Vagina (tissue), 2 donors: ENCODE data around the gene AGO3. TPM values are rescaled to one million over a fixed set of nuclear protein-coding genes. Genes with fewer than 3 reads are reported as not detected.

ENCODE experiments used
- DNase-seq, 2 donors: peaks; one replicate each; pipeline ENCODE4 v3.0.0-alpha.2; 2017; ENCODE audit errors: extremely low spot score in 2 of 2
- H3K27ac ChIP-seq: fragments of 200-600 bp; sonication (generic); one replicate; pipeline ENCODE4 v1.5.1; 2019
- H3K27me3 ChIP-seq: fragments of 200-600 bp; sonication (generic); one replicate; pipeline ENCODE4 v1.5.1; 2019
- H3K36me3 ChIP-seq, 2 donors: fragments of 200-600 bp; sonication (generic); one replicate each; pipeline ENCODE4 v1.5.1; 2017 to 2019
- H3K4me1 ChIP-seq: fragments of 200-600 bp; sonication (generic); one replicate; pipeline ENCODE4 v1.5.1; 2019
- H3K4me3 ChIP-seq, 2 donors: fragments of 200-600 bp; sonication (generic); 1 replicate in 1 of 2; 2 replicates in 1 of 2; pipeline ENCODE4 v1.5.1; 2016 to 2019
- H3K9me3 ChIP-seq: fragments of 200-600 bp; sonication (generic); one replicate; pipeline ENCODE4 v1.5.1; 2019
- CTCF ChIP-seq, 3 experiments: fragments of 450-650 bp in 2 of 3; fragments of 200-600 bp in 1 of 3; sonication (generic) in 1 of 3; IDR thresholded peaks; one replicate each; pipeline ENCODE4 v1.5.1; 2017 to 2019; ENCODE audit warnings: antibody characterized with exemption in 3 of 3, mild to moderate bottlenecking in 2 of 3, moderate library complexity in 2 of 3
- POLR2A ChIP-seq, 2 donors: fragments of 450-650 bp; IDR thresholded peaks; one replicate each; pipeline ENCODE4 v1.6.1; 2017; ENCODE audit warnings: antibody characterized with exemption in 2 of 2, mild to moderate bottlenecking in 2 of 2, moderate library complexity in 2 of 2
- POLR2AphosphoS5 ChIP-seq, 2 donors: sonication (generic); formaldehyde crosslinking; IDR thresholded peaks; one replicate each; pipeline ENCODE4 v1.9.0; 2017; ENCODE audit warnings: antibody characterized with exemption in 2 of 2, mild to moderate bottlenecking in 2 of 2, low read depth in 1 of 2; ENCODE audit not compliant: insufficient read depth in 1 of 2
- intact Hi-C: fragments of 100-400 bp; cut with DNase I; formaldehyde crosslinking; loops from one replicate; pipeline ENCODE4 v1.15.1; 2023
- total RNA-seq: library from RNA; depleted of rRNA; stranded (reverse); fragments of >200 nt; gene quantifications from one replicate; pipeline ENCODE4 v1.2.3, GENCODE V29; 2016

AGO3 gene
- total RNA-seq, 1 donor from 2014 or later: 17.2 TPM

- Histone ChIP-seq H3K9me3 (no peaks in the 10 kb centered on the region), H3K4me3 (no peak overlapping the region), H3K27ac (no peak overlapping the region), H3K4me1 (peaks cover 9% of the 10 kb centered on the region), H3K27me3 (no peaks in the 10 kb centered on the region), H3K36me3 (peaks cover 0 to 38% of the 10 kb centered on the region in 2 donors)
- intact Hi-C loops: loop anchor here (5.0 kb wide), 2 partner anchors 36 to 196 kb away; no protein-coding TSS in a partner anchor
- no peak for DNase-seq
- no peak for TF ChIP-seq POLR2AphosphoS5 (IDR thresholded peaks at IDR 0.05; ENCODE audit: insufficient read depth in 1 of 2, low read depth in 1 of 2)
- no peak for TF ChIP-seq CTCF (IDR thresholded peaks at IDR 0.05)
- no peak for TF ChIP-seq POLR2A (IDR thresholded peaks at IDR 0.05)
These were observed 165.9 kb downstream of the AGO3 start for GRCh38 chr1:36096500-36097432.

- Histone ChIP-seq H3K4me1 (peaks cover 9% of the 10 kb centered on the region), H3K9me3 (no peaks in the 10 kb centered on the region), H3K27ac (no peak overlapping the region), H3K4me3 (no peak overlapping the region), H3K36me3 (peaks cover 0 to 26% of the 10 kb centered on the region in 2 donors), H3K27me3 (no peaks in the 10 kb centered on the region)
- TF ChIP-seq CTCF (IDR thresholded peaks at IDR 0.05): no peak
- no peak for TF ChIP-seq POLR2AphosphoS5 (IDR thresholded peaks at IDR 0.05; ENCODE audit: insufficient read depth in 1 of 2, low read depth in 1 of 2)
- no peak for TF ChIP-seq POLR2A (IDR thresholded peaks at IDR 0.05)
- intact Hi-C loops: loop anchor here (5.0 kb wide), 2 partner anchors 34 to 194 kb away; no protein-coding TSS in a partner anchor
- no peak for DNase-seq
These were observed 167.0 kb downstream of the AGO3 start for GRCh38 chr1:36097693-36098585.

GRCh38 chr1:36098650-36099365 is 167.9 kb downstream of the AGO3 start:
- intact Hi-C loops: loop anchor here (5.0 kb wide), 2 partner anchors 33 to 193 kb away; no protein-coding TSS in a partner anchor
- DNase-seq: no peak
- Histone ChIP-seq H3K27ac (no peak overlapping the region), H3K4me1 (peaks cover 9% of the 10 kb centered on the region), H3K4me3 (no peak overlapping the region), H3K27me3 (no peaks in the 10 kb centered on the region), H3K9me3 (no peaks in the 10 kb centered on the region), H3K36me3 (peaks cover 0 to 18% of the 10 kb centered on the region in 2 donors)
- TF ChIP-seq POLR2A (IDR thresholded peaks at IDR 0.05) (no peak), POLR2AphosphoS5 (IDR thresholded peaks at IDR 0.05; ENCODE audit: insufficient read depth in 1 of 2, low read depth in 1 of 2) (no peak), CTCF (IDR thresholded peaks at IDR 0.05) (no peak)

- Histone ChIP-seq H3K4me1 (peaks cover 9% of the 10 kb centered on the region), H3K4me3 (no peak overlapping the region), H3K36me3 (peaks cover 0 to 8% of the 10 kb centered on the region in 2 donors), H3K9me3 (no peaks in the 10 kb centered on the region), H3K27ac (peak overlapping the region; percentile 49), H3K27me3 (no peaks in the 10 kb centered on the region)
- no peak for DNase-seq
- TF ChIP-seq POLR2A (IDR thresholded peaks at IDR 0.05) (no peak), POLR2AphosphoS5 (IDR thresholded peaks at IDR 0.05; ENCODE audit: insufficient read depth in 1 of 2, low read depth in 1 of 2) (peak in 1 of 2 donors; percentile 42), CTCF (IDR thresholded peaks at IDR 0.05) (peak; percentile 88 to 96 (median 91))
- intact Hi-C loops: loop anchor here (5.0 kb wide), 3 partner anchors 32 to 322 kb away; no protein-coding TSS in a partner anchor
These were observed 168.9 kb downstream of the AGO3 start for GRCh38 chr1:36099681-36100341.
